ENCODE measurements around the gene CASD1.

DNA sequence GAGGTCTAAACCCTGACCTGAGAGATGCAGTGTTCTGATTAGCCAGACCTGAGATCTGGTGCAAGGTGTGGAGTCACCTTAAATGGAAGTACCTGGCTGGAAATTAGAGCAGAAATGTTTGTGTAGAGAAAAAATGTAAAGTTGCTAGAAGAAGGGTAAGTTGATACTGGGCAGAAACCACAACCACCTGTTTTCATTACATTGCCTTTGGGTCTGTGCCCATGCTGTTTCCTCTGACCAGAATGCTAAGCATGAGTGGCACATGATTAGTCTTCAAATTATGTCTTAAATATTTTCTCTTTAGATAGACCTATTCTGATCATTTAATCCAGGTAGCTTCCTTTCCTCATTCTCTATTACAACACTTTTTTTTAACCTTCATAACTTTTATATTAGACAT is 69.0 kb downstream of the CASD1 start:
- TF ChIP-seq, protein P1, sequence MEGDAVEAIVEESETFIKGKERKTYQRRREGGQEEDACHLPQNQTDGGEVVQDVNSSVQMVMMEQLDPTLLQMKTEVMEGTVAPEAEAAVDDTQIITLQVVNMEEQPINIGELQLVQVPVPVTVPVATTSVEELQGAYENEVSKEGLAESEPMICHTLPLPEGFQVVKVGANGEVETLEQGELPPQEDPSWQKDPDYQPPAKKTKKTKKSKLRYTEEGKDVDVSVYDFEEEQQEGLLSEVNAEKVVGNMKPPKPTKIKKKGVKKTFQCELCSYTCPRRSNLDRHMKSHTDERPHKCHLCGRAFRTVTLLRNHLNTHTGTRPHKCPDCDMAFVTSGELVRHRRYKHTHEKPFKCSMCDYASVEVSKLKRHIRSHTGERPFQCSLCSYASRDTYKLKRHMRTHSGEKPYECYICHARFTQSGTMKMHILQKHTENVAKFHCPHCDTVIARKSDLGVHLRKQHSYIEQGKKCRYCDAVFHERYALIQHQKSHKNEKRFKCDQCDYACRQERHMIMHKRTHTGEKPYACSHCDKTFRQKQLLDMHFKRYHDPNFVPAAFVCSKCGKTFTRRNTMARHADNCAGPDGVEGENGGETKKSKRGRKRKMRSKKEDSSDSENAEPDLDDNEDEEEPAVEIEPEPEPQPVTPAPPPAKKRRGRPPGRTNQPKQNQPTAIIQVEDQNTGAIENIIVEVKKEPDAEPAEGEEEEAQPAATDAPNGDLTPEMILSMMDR (IDR thresholded peaks at IDR 0.05; ENCODE audit: low read depth, low read length, poor library complexity, severe bottlenecking), result no peak
- TF ChIP-seq EZH2phosphoT487 (IDR thresholded peaks at IDR 0.05; ENCODE audit: borderline replicate concordance, low read length), result no peak
